GM19193 (cell line): ENCODE measurements around the gene CLIC4.

Experiments used
- POLR2A ChIP-seq: IDR thresholded peaks from 4 replicates; pipeline ENCODE4 v1.6.1; 2011; ENCODE audit not compliant: insufficient read depth, insufficient read length; ENCODE audit errors: extremely low read depth

CLIC4 gene

DNA sequence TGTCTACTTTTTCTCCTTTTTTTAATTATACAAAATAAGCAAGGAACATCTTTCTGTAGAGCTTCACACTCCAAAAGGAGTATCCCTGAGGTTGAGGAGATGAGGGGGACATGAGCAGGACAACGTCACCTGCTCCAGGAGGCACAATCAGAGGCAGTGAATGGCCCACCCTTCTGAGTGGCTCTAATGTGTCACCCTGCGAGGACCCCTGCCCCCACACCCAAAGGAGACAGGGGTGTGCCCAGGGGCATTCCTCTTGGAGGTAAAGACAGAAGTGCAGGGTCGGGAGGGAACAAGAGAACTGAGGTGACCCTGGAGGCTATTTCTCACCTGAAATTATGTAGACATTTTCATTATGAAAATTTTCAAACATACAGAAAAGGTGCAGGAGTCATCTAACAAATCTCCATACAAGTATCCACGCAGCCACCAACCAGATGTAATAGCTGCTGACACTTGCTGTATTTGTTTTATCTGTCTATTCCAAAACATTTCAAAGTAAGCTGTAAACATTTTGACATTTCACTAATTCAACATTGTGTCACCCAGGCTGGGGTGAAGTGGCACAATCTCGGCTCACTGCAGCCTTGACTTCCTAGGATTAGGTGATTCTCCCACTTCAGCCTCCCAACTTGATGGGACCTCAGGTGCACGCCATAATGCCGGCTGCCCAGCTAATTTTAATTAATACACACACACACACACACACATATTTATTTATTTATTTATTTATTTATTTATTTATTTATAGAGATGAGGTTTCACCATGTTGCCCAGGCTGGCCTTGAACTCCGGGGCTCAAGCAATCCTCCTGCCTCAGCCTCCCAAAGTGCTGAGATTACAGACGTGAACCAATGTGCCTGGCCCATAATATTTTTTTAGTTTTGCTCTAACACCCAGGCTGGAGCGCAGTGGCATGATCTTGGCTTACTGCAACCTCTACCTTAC is 114.1 kb downstream of the CLIC4 start:
- TF ChIP-seq POLR2A: no peak

DNA sequence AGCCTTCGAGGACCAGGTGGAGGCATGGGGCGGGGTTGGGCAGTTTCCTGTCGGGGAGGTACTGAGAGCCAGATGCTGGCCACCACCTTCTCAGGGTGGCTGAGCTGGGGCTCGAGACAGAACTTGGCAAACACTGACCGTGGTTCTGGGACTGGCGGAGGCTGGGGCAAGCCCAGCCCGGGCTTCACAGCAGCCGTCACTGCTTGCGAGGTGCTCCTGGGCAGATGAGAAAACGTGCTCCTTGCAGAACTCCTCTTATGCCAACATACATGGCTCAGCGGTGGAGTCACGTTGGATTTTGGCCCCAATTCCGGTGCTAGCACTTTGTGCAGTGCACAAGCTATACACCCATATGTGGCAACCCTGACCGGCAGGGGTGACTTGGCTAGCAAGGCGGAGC is 115.6 kb downstream of the CLIC4 start:
- TF ChIP-seq POLR2A: no peak

DNA sequence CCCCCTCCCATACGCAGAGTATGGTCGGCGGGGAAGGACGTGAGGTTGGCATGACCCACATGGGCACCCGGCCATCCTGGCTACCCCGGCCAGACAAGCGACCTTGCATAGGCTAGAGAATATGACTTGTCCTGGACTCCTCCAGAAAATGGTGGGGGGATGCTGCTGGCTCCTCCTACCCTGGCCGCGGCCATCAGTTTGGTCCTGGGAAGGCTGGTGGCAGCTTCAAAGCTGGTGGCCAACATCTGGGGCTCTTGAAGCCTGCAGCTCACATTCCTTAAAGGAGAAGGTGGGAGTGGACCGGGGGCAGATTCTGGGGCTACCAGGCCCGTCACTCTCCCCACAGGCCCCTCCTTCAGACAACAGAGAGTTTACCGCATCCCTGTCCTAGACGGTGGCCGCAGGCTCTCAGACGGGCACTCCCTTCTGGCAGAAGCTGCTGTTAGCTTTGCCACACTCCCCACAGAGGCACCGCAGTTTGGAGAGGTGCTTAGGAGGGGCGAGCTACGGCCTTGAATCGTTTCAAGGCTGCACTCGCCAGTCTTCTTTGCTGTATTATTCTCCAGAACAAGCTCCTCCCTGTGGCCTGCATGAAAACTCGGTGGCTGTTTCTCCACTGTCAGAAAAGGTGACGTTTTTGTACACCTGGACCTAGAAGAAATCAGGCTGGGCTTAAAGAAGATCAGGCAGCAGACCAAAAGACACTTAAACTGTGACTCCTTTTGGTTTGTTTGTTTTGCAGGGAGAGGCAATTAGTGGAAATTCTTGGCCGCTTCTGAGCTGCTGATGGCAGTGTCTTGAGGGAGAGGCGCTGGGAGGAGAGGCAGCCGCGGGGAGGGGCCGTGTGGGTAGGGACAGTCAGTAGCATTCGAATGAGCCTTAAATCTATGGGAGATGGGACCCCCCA is 116.8 kb downstream of the CLIC4 start:
- no peak for TF ChIP-seq POLR2A

DNA sequence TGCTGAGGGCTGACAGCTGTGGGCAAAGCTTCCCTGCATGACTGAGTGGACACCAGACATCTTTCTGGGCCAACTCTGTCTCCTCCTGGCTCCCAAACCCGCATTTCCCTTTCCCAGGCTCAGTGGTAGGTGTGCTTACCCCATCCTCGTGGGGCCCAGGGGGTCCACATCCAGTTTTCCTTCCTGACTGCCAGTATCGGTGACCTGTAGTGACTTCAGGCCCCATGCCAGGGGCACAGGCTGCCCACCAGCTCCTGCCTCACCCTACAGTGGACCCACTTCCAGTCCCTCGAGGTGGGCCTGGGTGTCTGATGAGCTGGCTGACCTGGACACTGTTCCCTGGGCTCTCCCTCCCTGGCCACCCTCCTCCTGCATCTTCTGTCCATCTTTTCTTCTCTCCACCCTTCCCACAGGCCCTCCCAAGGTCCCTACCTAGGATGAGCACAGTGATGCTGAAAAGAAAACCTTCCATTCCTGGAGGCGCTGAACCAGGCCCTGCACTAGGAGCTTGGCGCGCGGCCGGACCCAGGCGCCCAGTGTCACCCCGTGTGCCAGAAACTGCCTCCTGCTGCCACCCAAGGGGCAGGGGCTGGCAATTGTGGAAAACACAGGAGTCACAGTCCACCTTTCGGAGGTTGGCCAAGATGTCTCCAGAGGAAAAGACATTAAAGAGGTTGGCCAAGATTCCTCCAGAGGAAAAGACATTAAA is 117.7 kb downstream of the CLIC4 start:
- no peak for TF ChIP-seq POLR2A

DNA sequence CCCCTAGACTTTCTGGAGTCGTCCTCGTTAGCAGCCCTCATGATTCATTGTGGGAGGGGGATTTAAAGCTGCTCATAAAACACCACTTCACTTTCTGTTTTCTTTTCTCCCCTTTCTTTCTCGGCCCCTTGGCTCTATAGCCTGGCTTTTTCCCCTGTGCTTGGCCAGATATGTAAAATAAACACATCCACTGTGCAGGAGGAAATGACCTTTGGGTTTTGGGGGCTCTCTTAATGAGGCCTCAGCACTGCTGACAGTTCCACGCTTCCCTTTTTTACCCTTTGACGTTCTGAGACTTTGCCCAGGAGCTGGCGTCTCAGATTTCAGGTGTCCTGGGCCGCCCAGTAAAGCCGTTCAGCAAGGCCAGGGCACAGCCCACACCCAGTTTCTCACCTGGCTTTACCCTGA is 119.1 kb downstream of the CLIC4 start:
- TF ChIP-seq POLR2A: no peak

DNA sequence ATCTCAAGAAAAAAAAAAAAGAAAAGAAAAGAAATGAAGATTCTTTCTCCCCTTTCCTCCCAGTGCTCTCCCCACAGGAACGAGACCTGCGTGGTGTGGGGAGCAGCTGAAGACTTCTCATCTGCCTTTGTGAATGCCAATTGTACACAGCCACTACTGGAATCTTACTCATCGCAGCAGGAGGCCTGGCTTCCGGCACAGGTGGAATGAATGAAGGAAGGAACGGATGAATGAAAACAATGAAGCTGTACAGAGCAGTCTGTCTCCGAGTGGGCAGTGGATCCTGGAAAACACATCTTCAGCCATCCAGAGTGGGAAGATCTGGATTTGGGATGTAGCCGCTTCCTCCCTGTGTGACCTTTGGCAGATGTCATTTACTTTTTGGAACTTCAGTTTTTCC is 119.9 kb downstream of the CLIC4 start:
- TF ChIP-seq POLR2A: no peak

DNA sequence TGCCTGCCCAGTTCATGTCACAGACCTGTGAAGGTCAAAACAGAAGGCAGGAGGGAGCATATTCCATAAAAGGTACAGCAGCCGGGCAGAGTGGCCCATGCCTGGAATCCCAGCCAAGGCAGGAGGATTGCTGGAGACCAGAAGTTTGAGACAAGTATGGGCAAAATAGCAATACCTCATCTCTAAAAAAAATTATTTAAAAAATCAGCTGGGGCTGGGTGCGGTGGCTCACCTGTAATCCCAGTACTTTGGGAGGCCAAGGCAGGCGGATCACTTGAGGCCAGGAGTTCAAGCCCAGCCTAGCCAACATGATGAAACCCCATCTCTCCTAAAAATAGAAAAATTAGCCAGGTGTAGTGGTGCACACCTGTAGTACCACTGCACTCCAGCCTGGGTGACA is 120.3 kb downstream of the CLIC4 start:
- no peak for TF ChIP-seq POLR2A

DNA sequence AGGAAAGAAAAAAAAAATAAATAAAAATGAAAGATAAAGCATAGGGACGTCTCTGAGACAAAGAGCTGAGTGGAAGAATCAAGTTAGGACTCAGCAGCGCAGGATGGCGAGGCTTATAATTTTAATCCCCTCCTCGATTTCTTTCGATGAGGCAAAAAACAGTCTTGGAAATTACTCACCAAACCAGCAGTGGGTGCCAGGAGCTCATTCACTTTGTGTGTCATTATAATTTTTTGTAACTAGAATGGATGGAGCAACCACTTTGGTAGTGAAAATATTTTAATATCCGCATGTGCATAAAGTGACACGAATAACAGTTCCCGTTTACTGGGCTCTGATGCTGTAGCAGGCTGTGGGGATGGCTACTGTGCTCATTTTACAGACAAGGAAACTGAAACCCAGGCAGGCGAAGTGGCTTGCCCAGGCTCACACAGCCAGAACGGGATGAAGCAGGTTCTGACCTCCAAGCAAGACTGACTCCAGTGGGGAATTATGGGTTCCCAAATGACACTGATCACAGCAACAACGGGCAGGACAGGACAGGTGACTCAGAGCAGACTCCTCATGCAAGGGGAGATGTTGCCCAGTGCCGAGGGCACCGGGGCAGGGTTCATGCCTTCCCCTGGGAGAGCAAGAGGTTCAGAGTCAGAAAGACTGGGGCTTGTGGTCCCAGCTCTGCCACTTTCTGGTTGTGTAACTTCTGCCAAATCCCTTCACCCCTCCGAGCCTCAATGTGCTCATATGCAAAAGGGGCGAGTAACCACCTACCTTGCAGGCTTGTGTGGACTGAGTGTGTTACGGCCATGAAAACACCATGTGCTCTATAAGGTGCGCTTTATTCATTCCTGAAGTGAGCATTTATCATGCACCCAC is 121.2 kb downstream of the CLIC4 start:
- no peak for TF ChIP-seq POLR2A

DNA sequence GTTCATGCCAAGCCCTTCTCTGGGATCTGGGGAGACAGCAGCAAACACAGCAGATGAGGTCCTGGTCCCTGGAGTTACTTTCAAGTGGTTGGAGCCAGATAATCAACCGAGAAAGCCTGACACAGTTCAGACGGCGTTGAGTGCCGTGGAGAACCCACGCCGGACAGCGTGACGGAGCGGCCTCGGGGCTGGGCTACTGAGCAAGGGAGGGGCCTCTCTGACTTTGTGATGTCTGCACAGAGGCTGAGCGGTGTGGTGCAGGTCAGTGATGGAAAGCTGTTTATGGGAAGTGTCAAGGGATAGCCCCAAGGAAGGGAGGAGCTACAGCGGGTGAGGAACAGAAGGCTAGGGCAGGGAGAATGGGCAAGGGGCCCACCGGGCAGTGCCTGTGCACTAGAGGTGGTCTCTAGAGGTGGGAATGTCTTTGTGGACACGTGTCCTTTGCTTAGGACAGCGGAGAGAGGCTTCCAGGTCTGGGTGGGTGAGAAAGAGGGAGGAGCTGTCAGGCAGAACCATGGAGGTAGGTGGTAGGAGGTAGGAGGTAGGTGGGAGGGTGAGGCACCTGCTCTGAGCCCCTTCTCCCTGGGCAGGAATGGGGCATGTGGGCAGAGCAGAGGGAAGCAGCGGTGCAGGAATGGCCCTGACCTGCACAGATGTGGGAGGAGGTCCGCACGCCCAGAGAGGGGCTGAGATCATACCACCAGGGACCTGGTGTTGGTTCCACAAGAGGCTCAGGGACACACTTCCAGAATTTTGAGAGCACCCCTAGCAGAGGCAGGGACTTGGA is 122.0 kb downstream of the CLIC4 start:
- no peak for TF ChIP-seq POLR2A

DNA sequence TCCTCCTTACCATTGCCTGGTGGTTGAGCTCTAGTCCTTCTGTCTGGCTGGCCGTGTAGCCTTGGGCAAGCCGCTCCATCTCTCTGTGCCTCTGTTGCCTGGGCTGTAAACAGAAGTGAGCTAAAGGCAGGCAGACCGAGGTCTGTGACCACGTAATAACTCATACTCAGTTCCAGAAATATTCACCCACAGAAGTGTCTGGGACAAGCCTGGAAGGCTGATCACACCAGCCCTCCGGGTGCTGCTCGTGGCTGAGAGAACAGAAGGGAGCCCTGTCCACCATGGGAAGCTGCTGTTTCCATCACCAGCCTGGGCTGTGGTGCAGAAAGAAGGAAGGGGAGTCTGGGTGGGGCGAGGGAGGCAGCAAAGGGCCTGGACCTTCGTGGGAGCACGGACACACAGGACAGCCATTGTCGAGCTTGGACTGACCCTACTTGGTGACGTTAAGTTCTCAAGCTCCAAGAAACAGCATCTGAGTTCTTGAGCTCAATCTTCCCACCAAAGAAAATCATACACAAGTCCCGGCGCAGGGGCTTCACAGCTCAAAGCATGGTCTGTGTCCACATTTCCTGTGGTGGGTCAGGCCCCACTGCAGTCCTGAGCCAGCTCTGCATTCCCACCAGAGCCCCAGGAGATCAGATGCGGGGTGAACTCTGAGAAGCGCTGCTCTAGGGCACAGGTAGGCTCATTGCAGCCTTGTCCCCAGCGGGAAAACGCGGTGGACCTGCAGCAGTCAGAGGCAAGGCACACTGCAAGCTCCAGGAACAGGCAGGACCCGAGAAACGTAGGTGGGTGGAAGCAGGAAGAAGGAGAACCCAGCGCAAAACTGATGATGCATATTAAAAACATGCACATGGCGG is 123.0 kb downstream of the CLIC4 start:
- TF ChIP-seq POLR2A: no peak

DNA sequence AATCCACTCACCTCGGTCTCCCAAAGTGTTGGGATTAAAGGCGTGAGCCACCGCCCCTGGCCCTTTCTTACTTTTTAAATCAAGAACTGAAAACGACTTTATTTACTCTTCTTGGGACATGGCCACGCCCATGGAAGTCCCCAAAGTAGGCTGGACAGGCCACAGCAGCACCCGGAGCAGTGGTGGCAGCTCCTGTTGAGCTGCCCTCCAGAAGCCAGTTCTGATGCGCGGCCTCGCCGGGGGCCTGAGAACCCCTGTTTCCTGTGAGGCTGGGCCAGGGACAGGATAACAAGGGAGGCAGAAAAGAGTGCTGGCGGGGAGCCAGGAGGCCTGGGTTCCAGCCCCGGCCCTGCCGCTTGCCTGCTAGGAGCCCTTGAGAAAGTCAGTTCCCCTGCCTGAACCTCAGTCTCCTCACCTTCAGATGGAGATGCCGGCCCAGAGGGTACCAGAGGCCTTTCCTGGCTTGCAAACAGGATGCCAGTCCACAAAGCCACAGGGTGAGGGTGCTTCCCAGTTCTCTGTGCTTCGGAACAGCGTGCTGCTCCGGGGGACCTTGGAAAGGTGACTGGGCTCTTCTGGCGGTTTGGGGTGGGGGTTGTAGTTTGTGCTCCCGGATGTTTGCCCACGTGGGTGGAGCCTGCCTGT is 125.4 kb downstream of the CLIC4 start:
- no peak for TF ChIP-seq POLR2A
